ENCODE measurements around the gene SGMS1.

Gene SGMS1

DNA sequence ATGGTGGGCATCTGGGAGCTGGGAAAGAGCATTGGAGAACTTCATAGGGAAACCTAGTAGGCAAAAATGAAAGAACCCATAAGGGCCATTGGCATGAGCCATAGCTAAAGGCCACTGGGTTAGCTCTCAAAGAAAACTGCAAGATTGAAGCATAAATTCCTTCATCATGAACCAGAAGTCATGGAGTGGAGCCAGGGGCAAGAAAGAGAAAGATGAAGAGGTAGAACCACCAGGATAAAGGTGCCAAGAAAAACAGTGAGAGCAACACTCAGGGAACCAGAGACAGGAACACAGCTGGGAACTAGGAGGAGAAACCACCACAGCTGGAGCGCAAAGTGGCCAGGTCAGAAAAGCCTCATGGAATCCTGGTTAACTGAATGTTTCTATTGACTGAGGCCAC, 11.5 kb upstream of the SGMS1 start:
- no peak for DNase-seq

DNA sequence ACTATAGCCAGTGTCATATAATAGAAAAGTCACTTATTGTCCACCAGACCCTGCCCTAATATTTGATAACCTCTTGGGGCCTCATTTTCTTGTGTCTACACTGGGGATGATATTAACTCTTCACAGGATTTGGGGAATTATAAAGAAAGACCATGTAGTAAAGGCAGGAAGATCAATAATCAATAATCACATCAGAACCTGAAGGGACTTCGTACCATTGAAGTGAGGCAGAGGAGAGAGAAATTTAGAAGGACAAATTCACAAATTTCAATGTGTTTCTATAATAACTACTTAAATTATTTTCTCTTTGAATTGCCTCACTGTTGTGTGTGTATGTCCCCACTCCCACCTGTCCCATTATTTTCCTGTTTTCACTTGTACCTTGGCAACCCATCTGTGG, 10.7 kb upstream of the SGMS1 start:
- no peak for DNase-seq

- DNase-seq, result no peak
Measured at GRCh38 chr10:50631052-50631451, 7.3 kb upstream of the SGMS1 start.

GRCh38 chr10:50629495-50630122, 5.9 kb upstream of the SGMS1 start:
- no peak for DNase-seq

GRCh38 chr10:50627896-50628295, 4.1 kb upstream of the SGMS1 start:
- no peak for DNase-seq

GRCh38 chr10:50627443-50627842, 3.7 kb upstream of the SGMS1 start:
- no peak for DNase-seq

GRCh38 chr10:50625649-50626132, 1.9 kb upstream of the SGMS1 start:
- DNase-seq, result no peak

- DNase-seq, result peak; percentile 43
Measured at GRCh38 chr10:50624866-50625501, 1.2 kb upstream of the SGMS1 start.

- DNase-seq, result peak; percentile 64
Measured at GRCh38 chr10:50624413-50624865, 683 bp upstream of the SGMS1 start.

DNA sequence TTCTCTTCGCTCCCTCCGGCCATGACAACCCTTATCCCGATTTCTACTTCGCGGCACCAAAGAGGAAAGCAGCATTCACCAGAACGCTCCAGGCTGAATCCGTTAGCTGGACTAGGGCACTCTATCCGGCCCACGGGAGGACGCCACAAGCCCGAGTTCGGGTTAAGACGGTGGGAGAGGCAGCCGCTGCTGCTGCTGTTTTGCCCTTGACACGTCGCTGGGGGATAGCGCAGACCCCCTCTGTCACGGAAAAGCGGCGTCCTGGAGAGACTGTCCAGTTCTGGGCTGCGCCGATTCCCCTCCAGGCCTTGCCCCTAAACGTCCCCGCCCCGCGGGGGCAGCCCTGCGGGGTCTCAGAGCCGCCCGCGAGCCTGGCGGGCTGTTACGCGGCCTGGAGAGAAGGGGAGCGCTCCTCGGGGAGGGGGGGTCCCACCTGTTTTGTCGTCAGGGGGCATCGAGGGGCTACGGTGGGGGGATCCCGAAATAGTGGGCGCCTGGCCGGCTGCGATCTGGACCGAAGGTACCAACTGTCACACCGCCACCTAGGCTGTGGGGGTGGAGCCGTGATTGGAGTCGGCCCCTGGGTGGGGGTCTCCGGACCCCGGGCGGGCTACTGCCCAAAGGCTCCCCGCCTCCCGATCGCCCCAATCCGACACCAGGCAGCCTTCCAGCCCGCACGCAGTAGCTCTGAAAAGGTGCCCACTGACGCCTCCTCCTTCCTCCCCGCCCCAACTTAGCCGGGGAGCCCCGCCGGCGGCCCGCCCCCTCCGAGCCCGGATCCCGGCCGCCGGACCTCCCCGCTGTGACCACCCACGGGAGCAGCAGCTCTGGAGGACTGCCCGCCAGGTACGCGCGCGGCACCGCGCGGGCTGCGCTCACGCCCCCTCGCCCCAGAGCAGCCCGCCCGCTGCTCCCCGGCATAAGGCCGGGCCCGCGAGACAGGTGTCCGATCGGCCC, 772 bp downstream of the SGMS1 start:
- DNase-seq, result no peak

- peak; percentile 45 for DNase-seq
Measured at GRCh38 chr10:50621968-50622705, 1.6 kb downstream of the SGMS1 start.

DNA sequence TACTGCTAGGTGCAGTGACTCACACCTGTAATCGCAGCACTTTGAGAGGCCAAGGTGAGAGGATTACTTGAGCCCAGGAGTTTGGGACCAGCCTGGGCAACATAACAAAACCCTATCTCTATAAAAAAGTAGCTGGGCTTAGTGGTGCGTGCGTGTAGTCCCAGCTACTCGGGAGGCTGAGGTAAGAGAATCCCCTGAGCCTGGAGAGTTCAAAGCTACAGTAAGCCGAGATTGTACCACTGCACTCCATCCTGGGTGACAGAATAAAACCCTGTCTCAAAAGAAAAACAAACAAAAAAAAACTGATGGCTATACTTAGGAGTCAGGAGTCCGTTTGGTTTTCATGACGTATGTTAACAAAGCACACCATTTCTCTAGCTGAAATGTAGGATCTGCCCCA, 2.9 kb downstream of the SGMS1 start:
- no peak for DNase-seq

GRCh38 chr10:50619882-50620281, 3.9 kb downstream of the SGMS1 start:
- no peak for DNase-seq

DNA sequence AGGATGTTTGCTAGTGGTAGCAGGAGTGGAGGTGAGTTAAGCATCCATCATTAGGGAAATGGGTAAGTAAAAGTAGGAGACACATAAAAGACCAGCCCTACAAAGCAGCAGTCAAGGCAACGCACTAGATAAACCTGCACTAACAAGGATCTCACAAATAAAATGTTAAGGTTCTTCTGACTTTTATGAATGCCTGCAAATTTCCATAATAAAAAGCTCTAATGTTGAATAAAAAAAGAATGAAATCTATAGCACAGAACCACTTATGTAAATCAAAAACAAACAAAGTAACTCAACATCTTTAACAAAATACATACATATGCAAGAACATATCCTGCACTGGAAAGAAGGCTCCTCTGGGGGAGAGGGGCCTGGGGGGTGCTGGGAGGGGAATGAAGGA, 4.6 kb downstream of the SGMS1 start:
- DNase-seq, result no peak

DNA sequence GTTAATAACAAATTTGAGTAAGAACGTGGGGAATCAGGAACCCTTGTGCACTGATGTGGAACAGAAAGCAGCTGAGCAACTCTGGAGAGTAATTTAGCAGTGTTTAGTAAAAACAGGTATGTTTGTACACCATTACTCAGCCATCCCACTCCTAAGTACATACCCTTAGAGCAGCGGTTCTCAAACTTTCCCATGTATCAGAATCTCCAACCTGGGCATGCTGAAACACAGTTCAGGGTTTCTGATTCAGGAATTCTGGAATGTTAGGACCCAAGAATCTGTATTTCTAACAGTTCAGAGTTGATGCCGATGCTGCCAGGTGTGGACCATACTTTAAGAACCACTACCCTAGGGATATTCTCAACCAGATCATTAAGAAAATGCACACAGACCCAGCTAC, 5.1 kb downstream of the SGMS1 start:
- no peak for DNase-seq

GRCh38 chr10:50615658-50616057, 8.1 kb downstream of the SGMS1 start:
- DNase-seq, result no peak

DNA sequence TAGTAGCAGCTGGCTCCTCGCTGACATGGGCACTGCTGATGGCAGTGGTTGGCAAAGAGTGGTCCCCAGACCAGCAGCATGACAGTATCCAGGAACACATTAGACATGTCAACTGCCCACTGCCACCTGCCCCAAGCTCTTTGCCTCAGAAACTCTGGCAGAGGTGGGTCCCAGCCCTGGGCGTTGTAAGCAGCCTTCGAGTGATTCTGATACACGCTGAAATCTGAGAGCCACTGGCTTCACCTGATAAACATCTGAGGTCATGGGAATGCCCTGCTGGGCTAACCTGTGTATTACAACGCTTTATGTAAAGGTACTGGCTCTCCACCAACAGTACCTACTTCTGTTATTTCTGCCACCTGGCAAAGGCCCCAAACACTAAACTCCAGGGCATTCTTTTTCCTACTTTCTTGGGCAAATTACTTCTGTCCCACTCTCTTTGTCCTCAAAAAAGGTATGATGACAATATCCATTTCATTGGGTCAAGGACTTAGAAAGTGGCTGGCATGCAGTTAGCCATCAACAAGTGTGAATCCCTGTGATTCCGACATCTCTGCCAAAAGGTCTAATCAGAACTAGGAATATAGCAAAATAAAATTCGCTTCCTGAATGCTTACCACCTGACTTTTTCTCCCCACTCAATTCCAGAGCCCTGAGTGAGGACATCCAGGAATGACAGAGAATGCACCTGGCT, 9.2 kb downstream of the SGMS1 start:
- DNase-seq, result peak; percentile 67

DNA sequence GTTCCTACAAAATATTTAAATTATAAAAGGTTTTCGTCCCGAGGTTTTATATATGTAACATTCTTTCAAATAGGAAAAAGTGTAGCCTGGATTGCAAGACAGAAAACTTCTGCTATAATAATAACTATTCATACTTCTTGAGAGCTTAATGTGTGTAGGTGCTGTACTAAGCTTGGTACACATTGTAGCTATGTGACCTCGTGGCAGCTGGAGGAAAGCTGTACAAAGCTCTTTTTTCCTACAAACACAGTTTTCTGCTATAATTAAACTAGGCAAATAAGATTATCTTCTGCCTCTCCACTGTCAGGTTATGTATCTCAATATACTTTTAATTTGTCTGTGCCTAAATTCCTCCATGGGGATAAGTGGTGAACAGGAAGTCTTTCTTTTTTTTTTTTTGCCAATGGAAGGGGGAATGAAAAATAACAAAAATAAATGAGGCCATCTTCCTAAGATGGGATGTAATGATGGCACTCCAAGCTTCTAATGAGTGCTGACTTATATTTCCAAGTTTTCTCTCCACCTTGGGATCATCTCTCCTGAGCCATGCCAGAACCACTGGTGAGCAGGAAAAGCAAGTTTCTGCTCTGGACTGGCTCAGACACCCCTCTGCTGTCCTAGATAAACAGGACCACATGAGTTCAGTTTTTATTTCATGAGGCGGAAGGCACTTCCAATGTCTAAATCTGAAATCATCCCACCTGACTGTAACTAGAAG, 9.9 kb downstream of the SGMS1 start:
- no peak for DNase-seq

- no peak for DNase-seq
Measured at GRCh38 chr10:50613150-50613549, 10.6 kb downstream of the SGMS1 start.

GRCh38 chr10:50610368-50610767, 13.4 kb downstream of the SGMS1 start:
- no peak for DNase-seq

- DNase-seq, result no peak
Measured at GRCh38 chr10:50607356-50607925, 16.3 kb downstream of the SGMS1 start.
